Stimulated activated memory B cell treated with anti-CD40 and anti-IgM and Interleukin-4, amounts not matched to agents 10 μg/mL and 1 μg/mL and 100 μg/mL, for 72 hours (primary cell): ENCODE measurements around the gene DDB1.

Source experiments
- ATAC-seq: fragments of 150-1000 bp; cut with Tn5 transposase; 2 replicates; pipeline ENCODE4 v1.10.0; 2021
- H3K27ac Mint-ChIP-seq: one replicate; pipeline ENCODE4 v1.8.0; 2022; ENCODE audit warnings: mild to moderate bottlenecking, mixed read lengths
- H3K27me3 Mint-ChIP-seq: one replicate; pipeline ENCODE4 v1.8.0; 2022; ENCODE audit warnings: mixed read lengths
- H3K36me3 Mint-ChIP-seq: one replicate; pipeline ENCODE4 v1.8.0; 2022; ENCODE audit warnings: mixed read lengths
- H3K4me1 Mint-ChIP-seq: one replicate; pipeline ENCODE4 v1.8.0; 2022; ENCODE audit warnings: mixed read lengths
- H3K4me3 Mint-ChIP-seq: one replicate; pipeline ENCODE4 v1.8.0; 2022; ENCODE audit warnings: mild to moderate bottlenecking, moderate library complexity, mixed read lengths
- H3K9me3 Mint-ChIP-seq: one replicate; pipeline ENCODE4 v1.8.0; 2022; ENCODE audit warnings: mixed read lengths

The DDB1 gene

DNA sequence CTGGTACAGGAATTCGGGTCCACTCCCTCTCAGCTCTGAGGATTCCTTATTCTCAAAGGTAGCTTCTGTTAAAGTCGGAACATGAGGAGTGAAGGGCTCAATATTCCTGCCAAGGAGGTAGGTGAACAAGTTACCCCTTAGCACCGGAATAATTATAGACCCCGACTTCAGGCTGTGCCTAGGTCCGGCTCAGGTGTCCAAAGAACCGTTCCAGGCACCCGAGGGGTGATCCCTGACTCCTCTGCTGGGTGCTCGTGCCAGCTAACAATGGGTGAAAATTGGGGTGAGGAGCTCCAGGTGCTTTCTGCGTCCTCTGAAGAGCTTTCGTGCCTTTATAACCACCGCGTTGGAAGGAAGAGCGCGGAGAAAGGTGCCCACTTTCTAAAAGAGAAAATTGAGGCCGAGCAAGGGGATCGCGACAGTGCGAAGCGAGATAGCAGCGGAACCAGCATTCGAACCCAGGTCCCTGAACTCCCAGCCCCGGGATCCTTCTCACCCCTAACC, 28.4 kb upstream of the DDB1 start:
- Mint-ChIP-seq H3K27ac (peak overlapping the region; percentile 93), H3K9me3 (no peaks in the 10 kb centered on the region), H3K27me3 (no peaks in the 10 kb centered on the region), H3K36me3 (peaks cover 11% of the 10 kb centered on the region), H3K4me1 (peaks cover 67% of the 10 kb centered on the region), H3K4me3 (peak overlapping the region; percentile 94)
- ATAC-seq: no peak

- H3K9me3 Mint-ChIP-seq: no peaks in the 10 kb centered on the region
- peak overlapping the region; percentile 94 for H3K4me3 Mint-ChIP-seq
- H3K27ac Mint-ChIP-seq: peak overlapping the region; percentile 93
- peaks cover 77% of the 10 kb centered on the region for H3K4me1 Mint-ChIP-seq
- H3K36me3 Mint-ChIP-seq: peaks cover 9% of the 10 kb centered on the region
- no peaks in the 10 kb centered on the region for H3K27me3 Mint-ChIP-seq
- ATAC-seq: no peak
These were observed 26.6 kb upstream of the DDB1 start for GRCh38 chr11:61359516-61359915.

- Mint-ChIP-seq H3K36me3 (peaks cover 18% of the 10 kb centered on the region), H3K27ac (peak overlapping the region; percentile 93), H3K4me1 (peaks cover 79% of the 10 kb centered on the region), H3K27me3 (no peaks in the 10 kb centered on the region), H3K4me3 (peak overlapping the region; percentile 94), H3K9me3 (no peaks in the 10 kb centered on the region)
- no peak for ATAC-seq
These were observed 25.7 kb upstream of the DDB1 start for GRCh38 chr11:61358566-61358965.

- no peaks in the 10 kb centered on the region for H3K27me3 Mint-ChIP-seq
- H3K27ac Mint-ChIP-seq: peak overlapping the region; percentile 93
These were observed 25.0 kb upstream of the DDB1 start for GRCh38 chr11:61357894-61358239.

DNA sequence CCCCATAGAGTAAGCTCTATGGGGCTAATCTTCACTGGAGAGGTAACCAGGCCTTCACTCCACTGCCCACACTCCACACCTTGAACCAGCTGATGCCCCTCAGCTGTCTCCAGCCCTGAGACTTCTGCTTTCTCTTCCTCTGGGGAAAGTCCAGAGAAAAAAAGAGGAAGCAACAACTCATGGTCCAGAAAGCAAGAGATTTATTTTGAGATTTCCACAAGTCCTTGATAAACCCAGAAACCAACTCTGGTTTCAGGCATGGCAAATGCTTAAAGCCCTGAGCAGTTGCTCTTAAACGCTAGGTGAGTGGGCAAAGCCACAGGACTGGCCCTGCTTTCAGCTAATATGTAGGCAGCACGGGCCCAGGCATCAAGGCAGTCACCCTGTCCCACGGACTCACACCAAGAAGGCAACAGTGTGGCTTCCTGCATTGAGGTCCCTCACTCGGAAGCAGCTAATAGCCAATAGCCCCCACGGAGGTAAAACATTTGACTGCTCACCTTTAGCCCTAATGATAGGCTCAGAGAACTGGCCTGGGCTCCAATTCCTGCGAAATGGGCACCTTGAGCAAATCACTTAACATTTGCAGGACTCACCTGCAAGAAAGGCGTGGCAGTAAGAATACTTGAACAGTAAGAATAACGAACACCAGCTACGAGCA, 24.5 kb upstream of the DDB1 start:
- peak; percentile 88 for ATAC-seq
- H3K27ac Mint-ChIP-seq: peak overlapping the region; percentile 93
- peak overlapping the region; percentile 74 for H3K4me3 Mint-ChIP-seq
- no peaks in the 10 kb centered on the region for H3K9me3 Mint-ChIP-seq
- peaks cover 24% of the 10 kb centered on the region for H3K36me3 Mint-ChIP-seq
- no peaks in the 10 kb centered on the region for H3K27me3 Mint-ChIP-seq
- H3K4me1 Mint-ChIP-seq: peaks cover 78% of the 10 kb centered on the region

More at GRCh38 chr11:61357894-61358239, 25.0 kb upstream of the DDB1 start:
- peaks cover 79% of the 10 kb centered on the region for H3K4me1 Mint-ChIP-seq
- no peaks in the 10 kb centered on the region for H3K9me3 Mint-ChIP-seq
- no peak for ATAC-seq
- H3K4me3 Mint-ChIP-seq: peak overlapping the region; percentile 74
- H3K36me3 Mint-ChIP-seq: peaks cover 25% of the 10 kb centered on the region

DNA sequence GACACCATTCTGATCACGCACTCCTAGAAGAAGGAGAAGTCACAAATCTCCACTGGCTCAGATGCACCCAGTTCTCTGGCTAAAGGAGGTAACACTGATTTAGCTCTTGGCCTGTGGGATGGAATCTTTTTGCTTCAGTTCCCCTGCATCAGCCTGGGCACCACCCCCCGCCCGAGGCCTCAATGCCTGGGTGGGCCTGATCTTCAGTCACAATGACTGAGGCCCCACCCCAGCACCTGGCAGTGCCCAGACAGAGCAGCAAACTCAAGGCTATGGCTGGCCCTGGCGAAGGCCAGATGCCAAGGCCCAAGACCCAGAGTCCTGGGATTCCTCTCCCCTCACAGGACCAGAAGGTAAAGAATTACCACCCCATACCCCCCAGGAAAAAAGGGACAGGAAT, 23.8 kb upstream of the DDB1 start:
- H3K9me3 Mint-ChIP-seq: no peaks in the 10 kb centered on the region
- H3K27ac Mint-ChIP-seq: peak overlapping the region; percentile 93
- H3K36me3 Mint-ChIP-seq: peaks cover 20% of the 10 kb centered on the region
- ATAC-seq: peak; percentile 73
- H3K4me1 Mint-ChIP-seq: peaks cover 78% of the 10 kb centered on the region
- H3K27me3 Mint-ChIP-seq: no peaks in the 10 kb centered on the region
- H3K4me3 Mint-ChIP-seq: peak overlapping the region; percentile 74

DNA sequence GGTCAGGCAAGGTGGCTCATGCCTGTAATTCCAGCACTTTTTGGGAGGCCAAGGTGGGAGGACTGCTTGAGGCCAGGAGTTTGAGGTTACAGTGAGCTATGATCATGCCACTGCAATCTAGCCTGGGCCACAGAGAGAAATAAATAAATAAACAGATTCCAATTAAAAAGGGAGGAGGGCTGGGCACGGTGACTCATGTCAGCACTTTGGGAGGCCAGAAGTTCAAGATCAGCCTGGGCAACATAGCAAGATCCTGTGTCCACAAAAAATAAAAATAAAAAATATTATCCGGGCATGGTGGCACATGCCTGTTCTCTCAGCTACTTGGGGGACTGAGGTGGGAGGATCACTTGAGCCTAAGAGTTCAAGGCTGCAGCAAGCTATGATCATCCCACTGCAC, 21.3 kb upstream of the DDB1 start:
- Mint-ChIP-seq H3K27me3 (no peaks in the 10 kb centered on the region), H3K4me1 (peaks cover 77% of the 10 kb centered on the region), H3K9me3 (no peaks in the 10 kb centered on the region), H3K4me3 (peak overlapping the region; percentile 74), H3K27ac (peak overlapping the region; percentile 93), H3K36me3 (peaks cover 36% of the 10 kb centered on the region)
- ATAC-seq: no peak

DNA sequence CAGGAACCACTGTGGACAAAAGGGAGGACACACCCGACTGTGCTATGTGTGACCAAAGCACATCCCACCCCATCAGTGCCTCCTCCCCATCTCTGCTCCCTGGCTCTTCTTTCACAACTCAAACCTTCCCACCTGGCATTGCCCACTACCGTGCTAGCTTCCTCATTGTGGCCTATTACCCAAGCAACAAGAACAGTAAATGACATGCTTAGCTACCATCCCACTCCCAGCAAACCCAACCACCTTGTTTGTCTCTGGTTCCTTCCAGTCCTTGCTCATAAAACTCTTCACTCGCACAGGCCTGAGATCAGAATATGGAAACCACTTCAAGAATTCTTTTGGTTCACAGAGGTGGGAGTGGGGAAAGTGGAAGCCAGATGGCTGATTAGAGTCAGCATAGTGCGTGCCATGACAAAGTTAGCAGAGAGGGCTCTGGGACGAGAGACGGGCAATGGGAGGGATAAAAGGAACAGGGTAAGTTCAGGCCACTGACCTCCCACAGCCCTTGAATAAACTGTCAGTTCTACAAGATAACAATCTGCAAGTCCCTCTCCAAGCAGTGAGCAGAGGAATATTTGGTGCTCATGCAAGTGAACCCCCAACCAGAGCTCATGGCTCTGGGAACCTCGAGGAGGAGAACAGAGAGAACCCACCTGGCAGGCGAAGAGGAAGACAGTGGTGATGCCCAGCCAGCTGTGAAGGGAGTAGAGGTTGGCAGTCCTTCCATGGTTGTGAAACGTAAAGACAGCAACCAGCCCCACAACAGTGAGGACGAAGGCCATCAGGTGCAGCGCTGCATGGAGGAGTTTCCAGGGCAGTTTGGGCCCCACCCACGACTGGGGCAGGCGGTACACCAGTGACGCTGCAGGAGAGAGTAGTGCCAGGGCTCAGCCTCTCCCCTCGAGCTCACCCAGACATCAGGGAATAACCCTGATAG, 20.5 kb upstream of the DDB1 start:
- Mint-ChIP-seq H3K27me3 (no peaks in the 10 kb centered on the region), H3K9me3 (no peaks in the 10 kb centered on the region), H3K27ac (peak overlapping the region; percentile 93), H3K36me3 (peaks cover 40% of the 10 kb centered on the region), H3K4me1 (peaks cover 69% of the 10 kb centered on the region), H3K4me3 (peak overlapping the region; percentile 74)
- ATAC-seq: no peak

DNA sequence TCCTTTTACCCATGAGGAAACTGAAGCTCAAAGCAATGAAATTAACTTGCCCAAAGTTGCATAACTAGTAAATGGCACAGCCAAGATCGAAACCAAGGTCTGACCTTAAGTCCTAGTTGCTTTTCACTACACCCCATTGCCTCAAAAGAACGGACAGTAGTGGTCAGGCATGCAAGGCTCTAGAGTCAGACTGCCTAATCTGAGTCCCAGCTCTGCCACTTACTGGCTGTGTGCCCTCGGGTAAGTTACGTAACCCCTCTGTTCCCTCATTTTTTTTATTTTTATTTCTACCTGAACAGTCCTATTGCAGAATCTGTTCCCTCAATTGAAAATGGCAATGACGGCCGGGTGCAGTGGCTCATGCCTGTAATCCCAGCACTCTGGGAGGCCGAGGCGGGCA, 19.1 kb upstream of the DDB1 start:
- peak overlapping the region; percentile 93 for H3K27ac Mint-ChIP-seq
- H3K9me3 Mint-ChIP-seq: no peaks in the 10 kb centered on the region
- ATAC-seq: no peak
- peaks cover 63% of the 10 kb centered on the region for H3K4me1 Mint-ChIP-seq
- peaks cover 54% of the 10 kb centered on the region for H3K36me3 Mint-ChIP-seq
- no peaks in the 10 kb centered on the region for H3K27me3 Mint-ChIP-seq
- H3K4me3 Mint-ChIP-seq: no peak overlapping the region

DNA sequence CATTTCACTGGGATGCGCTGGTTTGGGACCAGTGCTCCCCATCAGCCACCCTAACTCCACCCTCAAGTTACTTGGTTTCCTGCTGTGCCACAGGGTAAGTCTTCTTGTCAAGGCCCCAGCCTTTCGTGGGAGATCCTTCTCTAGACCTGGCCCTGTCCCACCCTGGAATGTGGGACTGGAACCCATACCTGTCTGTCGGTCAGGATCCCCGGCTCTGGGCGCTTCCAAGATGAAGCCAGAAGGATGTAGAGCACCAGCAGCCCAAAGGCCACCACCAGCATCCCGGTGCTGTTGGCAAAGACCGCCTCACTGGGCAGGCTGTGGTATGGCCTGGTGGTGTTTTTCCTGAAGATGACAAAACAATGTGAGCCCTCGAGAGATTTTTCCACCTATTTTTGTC, 17.9 kb upstream of the DDB1 start:
- no peak for ATAC-seq
- Mint-ChIP-seq H3K4me3 (no peak overlapping the region), H3K9me3 (no peaks in the 10 kb centered on the region), H3K4me1 (peaks cover 62% of the 10 kb centered on the region), H3K27me3 (no peaks in the 10 kb centered on the region), H3K27ac (peak overlapping the region; percentile 58), H3K36me3 (peaks cover 64% of the 10 kb centered on the region)

DNA sequence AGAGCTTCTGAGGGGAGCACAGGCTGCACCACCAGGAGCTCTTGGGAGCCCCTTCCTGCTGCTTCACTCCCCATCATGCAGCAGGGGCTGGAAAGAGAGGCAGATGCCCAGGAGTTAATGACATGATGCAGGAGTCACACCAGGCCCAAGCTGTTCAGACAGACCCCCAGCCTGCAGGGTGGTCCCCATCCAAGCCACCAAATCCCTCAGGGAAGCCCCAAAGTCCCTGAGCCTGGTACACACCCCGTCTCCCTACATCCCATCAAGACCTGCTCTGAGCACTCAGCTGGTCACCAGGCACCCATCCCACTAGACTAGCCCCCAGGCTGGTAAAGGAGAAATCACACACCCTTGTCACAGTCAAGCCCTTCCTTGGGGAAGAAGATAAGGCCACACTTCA, 17.4 kb upstream of the DDB1 start:
- no peaks in the 10 kb centered on the region for H3K27me3 Mint-ChIP-seq
- ATAC-seq: no peak
- H3K36me3 Mint-ChIP-seq: peaks cover 67% of the 10 kb centered on the region
- no peak overlapping the region for H3K4me3 Mint-ChIP-seq
- no peaks in the 10 kb centered on the region for H3K9me3 Mint-ChIP-seq
- peaks cover 63% of the 10 kb centered on the region for H3K4me1 Mint-ChIP-seq
- peak overlapping the region; percentile 58 for H3K27ac Mint-ChIP-seq

GRCh38 chr11:61349916-61350315, 17.0 kb upstream of the DDB1 start:
- Mint-ChIP-seq H3K9me3 (no peaks in the 10 kb centered on the region), H3K27ac (peak overlapping the region; percentile 58)

GRCh38 chr11:61349189-61349751, 16.4 kb upstream of the DDB1 start:
- H3K9me3 Mint-ChIP-seq: no peaks in the 10 kb centered on the region
- no peak for ATAC-seq
- no peak overlapping the region for H3K4me3 Mint-ChIP-seq
- no peak overlapping the region for H3K27ac Mint-ChIP-seq
- H3K27me3 Mint-ChIP-seq: no peaks in the 10 kb centered on the region
- H3K4me1 Mint-ChIP-seq: peaks cover 56% of the 10 kb centered on the region
- peaks cover 65% of the 10 kb centered on the region for H3K36me3 Mint-ChIP-seq

More at GRCh38 chr11:61349916-61350315, 17.0 kb upstream of the DDB1 start:
- ATAC-seq: no peak
- peaks cover 67% of the 10 kb centered on the region for H3K36me3 Mint-ChIP-seq
- H3K4me3 Mint-ChIP-seq: no peak overlapping the region
- H3K4me1 Mint-ChIP-seq: peaks cover 59% of the 10 kb centered on the region
- no peaks in the 10 kb centered on the region for H3K27me3 Mint-ChIP-seq

DNA sequence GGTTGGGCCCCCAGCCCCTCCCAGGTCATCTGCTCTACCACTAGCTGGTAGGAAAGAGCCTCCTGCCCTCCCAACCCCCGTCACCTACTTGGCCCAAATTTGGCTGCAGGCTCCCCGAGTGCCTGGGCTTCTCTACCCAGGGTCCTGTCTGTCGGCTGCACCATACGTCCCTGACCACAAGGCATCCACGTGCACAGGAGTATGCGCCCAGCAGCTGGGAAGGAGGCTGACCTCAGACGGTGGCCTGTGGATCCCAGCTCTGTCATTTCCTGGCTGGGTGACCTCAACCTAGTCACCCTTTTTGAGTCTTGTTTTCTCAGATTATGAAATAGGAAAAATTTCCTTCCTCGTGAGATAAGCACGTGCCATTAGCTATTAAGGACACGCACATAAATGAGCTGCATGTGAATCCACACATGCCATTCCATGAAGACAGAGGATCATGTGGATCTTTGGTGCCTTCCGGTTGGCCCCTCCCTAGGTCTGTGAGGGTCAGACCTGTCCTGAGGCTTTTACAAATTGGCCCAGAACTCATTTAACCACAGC, 15.1 kb upstream of the DDB1 start:
- Mint-ChIP-seq H3K4me3 (no peak overlapping the region), H3K36me3 (peaks cover 52% of the 10 kb centered on the region), H3K27ac (peak overlapping the region; percentile 73), H3K27me3 (no peaks in the 10 kb centered on the region), H3K9me3 (no peaks in the 10 kb centered on the region), H3K4me1 (peaks cover 43% of the 10 kb centered on the region)
- ATAC-seq: no peak
